T-helper 1 cell (primary cell): ENCODE results near the gene DUSP22.
"Not testable (repeated sequence)": the region's sequence is repeated elsewhere in the genome, so short reads cannot be mapped to it uniquely, and the experiment has no call there.

ENCODE experiments used
- DNase-seq, 5 donors: peaks; one replicate each; pipeline ENCODE4 v3.0.0-alpha.2; 2012 to 2020

The DUSP22 gene

GRCh38 chr6:280775-281468 is 11.4 kb upstream of the DUSP22 start:
- no peak for DNase-seq

- DNase-seq = no peak
These were observed 10.7 kb upstream of the DUSP22 start for GRCh38 chr6:281469-282103.

DNA sequence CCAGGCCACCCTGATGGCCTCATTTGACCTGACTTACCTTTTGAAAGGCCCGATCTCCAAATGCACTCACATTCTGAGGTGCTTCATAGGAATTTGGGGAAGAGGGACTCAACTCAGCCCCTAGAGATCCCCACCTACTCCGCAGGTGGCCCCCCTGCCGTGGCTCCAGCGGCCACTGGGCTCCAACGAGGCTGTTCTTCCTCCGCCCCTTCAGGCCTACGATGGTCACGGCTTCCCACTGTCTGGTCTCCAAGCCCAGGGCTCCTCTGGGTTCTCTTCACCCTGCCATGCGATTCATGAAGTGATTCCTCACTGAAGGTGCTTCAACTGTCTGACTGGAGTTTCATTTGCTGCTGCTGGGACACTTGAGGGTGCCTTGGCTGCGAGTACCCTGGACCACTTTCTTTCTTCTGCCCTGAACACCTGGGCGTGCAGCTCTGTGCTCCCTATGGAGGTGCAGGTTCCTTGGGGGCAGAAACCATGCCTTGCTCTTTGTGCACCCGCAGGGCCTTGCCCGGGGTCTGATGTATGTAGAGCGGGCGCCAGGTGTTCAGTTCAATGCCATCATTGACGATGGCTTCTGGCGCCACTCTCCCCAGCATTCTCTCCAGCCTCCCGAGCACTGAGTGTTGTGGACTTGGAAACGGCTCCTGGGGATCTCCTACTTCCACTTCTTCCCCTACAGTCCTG is 10.0 kb upstream of the DUSP22 start:
- DNase-seq = no peak

DNA sequence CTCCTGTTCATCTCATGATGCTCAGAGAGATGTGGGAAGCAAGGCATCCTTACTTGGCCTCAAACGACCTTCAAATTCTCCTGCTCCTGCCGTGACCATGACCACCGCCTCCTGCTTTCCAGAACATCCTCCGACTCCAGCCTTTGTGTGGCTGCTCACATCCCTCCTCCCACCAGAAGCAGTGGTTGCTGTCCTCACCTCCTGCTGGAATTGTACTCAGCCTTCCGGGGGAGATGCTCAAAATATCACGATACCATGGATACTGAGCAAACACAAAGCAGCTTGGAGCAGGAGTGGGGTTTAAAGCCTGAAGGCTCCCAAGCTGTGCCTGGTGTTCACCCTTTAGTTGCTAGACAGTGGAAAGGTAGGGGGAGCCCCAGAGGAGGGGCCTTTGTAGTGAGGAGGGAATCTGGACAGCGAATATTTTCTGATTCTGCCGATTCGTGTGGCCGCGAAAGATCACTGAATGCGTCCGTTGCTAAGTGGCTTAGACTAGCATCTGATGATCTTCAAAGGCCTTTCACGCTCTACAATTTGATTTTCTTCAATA is 9.3 kb upstream of the DUSP22 start:
- DNase-seq = no peak

- DNase-seq = no peak
These were observed 7.8 kb upstream of the DUSP22 start for GRCh38 chr6:284486-284885.

DNA sequence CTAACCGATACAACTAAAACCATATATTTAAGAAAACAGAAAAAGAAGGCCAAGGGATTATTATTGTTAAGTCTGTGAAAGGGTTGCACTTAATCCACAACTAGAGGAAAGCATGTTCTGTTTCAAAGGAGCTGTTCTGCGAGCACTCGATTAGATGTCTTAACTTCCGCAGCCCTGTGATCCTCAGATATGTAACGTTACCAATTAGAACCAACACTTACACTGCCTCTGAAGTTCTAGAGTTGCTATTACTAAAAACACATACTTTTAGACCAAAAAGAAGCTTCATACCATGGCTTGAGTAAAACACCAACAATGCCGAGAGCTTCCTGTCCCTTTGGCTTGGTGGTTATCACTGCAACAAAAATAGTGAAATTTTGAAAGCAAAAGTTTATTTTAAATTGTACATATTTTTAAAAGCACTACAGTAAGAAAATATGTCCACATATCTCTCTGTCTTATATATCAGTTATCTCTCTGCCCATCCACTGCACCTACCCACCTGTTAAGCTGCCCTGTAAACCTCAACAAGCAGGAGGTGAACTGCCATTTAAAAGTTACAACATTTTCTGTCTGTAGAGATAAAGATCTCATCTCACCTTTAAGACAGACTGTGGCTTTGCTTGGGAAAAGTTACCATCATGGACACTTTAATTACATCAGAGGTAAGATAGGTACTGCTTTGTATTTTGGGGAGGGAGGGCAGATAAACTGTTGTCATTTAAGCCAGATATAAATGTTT is 7.1 kb upstream of the DUSP22 start:
- DNase-seq = no peak

- DNase-seq = not testable (repeated sequence)
These were observed 6.4 kb upstream of the DUSP22 start for GRCh38 chr6:285902-286301.

DNA sequence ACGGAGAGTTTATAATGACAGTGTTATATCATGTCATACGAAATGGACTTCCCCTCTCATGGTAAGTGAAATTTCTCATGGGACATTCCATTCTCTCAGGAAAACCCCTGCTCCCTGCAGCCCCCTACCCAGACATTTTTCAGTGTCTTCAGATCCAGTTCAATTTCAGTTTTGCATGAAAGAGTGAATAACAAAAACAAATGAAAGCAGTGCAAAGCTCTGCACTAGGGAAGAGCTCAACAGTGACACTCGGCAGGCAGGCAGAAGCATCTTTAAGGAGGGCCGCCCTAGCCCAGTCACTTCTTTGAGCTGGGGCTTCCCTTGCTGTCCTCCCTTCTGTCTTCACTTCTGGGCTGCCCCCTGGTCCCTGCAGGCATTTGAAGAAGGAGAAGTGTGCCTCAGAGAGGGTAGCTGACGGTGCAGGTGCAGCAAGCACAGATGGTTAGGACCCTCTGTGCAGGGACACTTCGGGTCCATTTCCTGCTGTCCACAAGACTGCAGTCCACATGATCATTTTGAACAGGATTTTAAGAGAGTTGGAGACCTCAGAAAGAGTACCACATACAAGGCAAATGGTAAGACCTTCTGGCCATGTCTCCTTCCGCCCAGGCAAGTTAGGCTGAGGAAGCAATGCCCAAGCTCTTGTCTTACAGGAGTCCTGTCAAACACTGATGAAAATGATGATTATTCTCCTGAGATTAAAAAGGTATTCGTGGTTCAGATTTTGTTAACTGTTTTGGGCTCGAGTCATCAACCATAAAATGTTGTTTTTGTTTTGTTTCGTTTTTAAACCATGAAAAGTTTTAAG is 5.4 kb upstream of the DUSP22 start:
- DNase-seq = no peak

DNA sequence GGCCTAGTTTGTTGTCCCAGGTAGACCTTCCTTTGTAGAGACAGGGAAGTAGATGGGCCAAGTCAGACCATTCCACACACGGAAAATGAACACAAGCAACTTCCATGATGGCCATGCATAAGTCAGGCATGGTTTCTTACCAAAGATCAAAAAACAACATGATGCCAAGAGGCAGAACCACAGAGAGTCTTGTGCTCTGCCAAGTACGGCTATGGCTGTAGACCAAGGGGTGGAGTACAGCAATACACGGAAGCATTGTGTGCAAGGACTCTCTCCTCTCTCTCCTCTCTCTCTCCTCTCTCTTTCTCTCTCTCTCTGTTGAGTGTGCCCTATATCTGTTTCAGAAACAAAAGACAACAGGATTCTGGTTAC is 4.8 kb upstream of the DUSP22 start:
- no peak for DNase-seq

- DNase-seq = no peak
These were observed 3.4 kb upstream of the DUSP22 start for GRCh38 chr6:288866-289265.

DNA sequence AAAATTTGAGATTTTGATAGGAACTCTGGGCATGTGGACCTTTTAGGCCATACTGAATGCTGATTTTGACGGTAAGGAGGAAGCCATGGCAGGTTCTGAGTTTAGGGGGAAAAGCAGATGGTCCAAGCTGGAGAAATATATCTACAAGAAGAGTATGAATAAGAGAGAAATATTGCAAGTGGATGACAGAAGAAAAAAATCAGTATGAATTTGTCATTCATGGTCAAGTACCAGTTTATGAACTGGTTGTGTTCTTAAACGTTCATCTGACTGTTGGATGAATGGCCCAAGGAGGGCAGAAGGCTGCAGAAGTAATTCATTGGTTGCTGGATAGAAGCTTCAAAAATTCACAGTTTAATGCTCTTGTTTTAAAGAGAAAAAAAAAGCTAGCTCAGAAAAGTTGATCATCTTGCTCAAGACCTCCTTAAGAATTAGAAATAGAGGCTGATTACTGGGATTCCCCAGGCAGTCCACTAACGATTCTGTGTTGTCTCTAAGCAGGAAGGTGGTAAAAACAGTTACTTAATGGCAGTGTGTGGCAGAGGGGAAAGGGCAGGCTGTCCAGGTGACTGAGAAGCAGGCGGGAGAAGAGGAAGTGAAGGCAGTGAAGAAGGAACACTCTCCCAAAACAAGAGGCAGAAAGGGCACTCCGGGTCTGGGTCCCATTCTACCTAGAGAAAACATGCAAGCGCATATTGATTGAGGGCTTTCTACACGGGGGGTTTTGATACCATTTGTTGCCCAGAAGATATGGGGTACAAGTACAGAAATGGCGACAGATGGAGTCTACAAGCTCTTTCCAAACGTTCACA is 2.0 kb upstream of the DUSP22 start:
- no peak for DNase-seq

GRCh38 chr6:291204-291696 is 1.0 kb upstream of the DUSP22 start:
- no peak for DNase-seq

DNA sequence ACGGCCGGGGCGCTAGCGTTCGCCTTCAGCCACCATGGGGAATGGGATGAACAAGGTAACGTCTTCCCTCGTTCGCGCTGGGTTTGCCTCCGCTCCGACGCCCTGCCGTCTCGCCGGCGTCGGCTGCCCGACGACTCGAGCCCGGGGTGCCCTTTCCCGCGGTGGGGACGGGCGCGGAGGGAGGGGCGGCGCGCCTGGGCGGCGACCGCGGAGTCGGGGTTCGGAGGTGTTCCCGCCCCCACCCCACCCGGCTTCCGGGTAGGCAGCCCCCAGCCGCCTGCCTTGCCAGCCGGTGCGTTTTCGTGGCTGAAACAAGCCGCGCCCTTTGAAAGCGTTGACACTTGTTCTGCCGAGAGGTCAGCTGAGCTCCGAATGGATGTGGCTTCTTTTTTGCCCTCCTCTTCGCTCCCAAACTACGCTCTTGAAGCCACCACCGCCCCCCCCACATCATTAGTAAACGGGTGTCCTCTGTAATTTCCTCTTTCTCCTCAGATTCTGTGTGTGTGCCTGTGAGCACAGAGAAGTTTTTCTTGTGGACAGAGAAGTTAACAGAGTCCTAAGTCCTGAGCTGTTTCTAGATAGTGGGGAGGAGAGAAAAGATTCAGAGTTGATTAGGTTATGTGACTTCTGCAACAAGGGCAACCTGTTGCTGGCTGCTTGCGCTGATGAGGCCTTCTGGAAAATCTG is 362 bp downstream of the DUSP22 start:
- DNase-seq = peak; percentile 65 to 89 (median 74)

DNA sequence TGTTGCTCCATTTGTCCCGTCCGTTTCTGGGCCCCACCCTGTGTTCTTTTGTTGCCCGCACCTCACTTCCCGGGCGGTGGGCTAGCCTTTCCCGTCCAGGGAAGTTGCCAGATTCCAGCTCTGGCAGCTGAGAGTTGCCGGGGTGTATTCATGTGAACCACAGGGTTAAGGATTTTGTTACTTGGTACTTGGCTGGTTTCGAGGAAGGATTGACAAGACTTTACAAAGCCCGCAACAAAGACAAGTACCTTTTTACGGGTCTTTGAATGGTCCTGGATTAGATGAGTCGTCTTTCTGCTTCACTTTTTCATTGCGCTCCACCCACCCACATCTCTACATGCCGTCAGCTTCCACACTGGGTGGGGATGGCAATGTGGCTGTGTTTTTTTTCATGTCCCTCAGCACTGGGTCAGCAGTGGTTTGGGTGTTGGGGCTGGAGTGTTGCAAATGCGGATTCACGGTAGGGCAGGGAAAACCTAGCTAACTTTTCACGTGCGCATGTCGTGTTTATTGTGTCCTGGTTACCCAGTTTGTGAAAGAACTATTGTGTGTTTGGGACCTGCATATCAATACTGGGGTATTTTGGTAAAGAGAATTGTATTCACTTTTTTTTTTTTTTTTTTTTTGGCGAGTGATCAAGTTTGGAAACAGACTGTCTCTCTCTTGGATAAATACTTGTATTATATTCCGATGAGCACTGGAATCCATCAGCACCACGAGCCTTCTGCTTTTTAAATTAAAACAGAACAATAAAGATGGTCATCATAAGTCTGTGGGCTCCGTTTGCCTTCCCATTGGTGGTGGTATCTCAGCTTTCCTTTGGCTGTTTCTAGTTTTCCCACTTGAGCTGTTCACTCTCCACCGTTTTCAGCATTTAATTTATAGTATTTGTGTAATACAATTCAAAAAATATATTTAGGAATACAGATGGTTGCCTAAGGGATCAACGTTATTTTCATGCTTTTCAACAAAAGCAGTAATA is 1.2 kb downstream of the DUSP22 start:
- DNase-seq = peak in 1 of 5 donors; percentile 33

DNA sequence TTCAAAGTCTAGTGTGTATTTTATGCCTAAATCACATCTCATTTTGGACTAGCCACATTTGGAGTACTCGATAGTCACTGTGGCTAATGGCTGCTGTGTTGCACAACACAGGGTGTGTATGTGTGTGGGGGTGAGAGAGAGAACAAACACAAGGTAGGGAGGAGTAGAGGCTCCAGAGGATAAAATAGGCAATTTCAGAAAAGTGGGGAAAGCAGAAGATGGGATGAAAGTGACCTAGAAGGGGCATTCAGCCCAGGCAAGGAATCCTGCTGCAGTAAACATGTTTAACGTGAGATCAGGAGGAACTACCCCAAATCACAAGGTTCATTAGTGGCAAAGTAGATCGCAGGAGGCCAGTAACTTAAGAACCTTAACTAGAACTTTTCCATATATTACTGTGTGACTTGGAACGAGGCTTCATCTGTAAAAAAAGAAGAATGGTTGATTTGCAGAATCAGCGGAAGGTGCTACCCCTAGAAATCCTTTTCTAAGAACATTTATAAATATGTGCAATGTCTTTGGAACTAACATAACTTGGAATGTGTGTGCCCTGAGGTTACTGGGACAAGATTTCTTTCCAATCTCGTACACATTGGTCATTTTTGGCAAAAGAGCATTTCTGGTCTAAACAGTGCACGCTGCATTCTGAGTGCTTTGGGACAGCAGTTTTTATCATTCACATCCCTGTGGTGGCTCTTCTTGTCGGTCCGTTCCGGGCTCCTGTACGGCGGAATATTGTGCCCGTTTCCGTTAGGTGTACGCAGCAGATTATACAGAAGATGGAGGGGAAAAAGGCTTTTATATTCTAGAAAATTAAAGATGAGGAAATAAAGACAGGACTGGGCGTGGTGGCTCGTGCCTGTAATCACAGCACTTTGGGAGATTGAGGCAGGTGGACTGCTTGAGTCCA is 2.6 kb downstream of the DUSP22 start:
- DNase-seq = no peak

- DNase-seq = peak in 1 of 5 donors; percentile 23
These were observed 4.2 kb downstream of the DUSP22 start for GRCh38 chr6:296151-297122.
